Stimulated activated CD8-positive, alpha-beta memory T cell treated with anti-CD3 and anti-CD28 coated beads, Interleukin-7, amount 100 ng/mL, for 4 hours (primary cell): ENCODE data around the gene SNTN.
"Not testable (repeated sequence)": the region's sequence is repeated elsewhere in the genome, so short reads cannot be mapped to it uniquely, and the experiment has no call there.

ENCODE experiments used
- DNase-seq, 2 donors: peaks; one replicate each; pipeline ENCODE4 v3.0.0-alpha.2; 2020; ENCODE audit warnings: low read depth in 2 of 2

Gene SNTN

DNA sequence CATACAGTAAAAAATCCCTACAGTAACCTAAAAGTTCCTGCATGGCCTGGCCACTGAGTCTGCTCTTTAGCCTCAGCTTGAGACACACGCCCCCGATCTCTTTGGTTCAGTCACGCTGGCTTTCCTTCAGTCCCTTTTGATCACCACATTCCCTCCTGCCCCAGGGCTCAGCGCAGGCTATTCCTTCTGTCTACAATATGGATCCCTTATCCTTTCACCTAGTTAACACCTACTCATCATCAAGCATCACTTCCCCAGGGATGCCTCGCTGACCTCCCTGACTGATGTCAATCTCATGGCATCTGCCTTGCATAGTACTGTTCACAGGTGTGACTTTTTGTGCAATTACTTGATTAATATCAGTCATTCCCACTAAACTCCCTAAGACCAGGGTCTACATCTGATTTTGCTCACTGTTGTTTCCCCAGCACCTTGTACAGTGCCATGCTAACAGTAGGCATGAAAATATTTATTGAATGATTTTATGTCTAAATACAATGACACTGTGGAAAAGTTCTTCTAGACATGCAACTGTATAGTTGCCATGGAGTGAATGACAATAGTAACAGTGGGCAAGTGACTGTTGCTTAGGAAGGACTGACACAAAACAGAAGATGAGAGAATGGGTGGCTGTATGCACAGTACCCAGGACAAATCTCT, at the start of gene SNTN:
TSS of gene SNTN (plus strand) at position 610 of the 660 bp plus-strand sequence. CDS start at position 623, 13 bp downstream.
- DNase-seq = no peak

DNA sequence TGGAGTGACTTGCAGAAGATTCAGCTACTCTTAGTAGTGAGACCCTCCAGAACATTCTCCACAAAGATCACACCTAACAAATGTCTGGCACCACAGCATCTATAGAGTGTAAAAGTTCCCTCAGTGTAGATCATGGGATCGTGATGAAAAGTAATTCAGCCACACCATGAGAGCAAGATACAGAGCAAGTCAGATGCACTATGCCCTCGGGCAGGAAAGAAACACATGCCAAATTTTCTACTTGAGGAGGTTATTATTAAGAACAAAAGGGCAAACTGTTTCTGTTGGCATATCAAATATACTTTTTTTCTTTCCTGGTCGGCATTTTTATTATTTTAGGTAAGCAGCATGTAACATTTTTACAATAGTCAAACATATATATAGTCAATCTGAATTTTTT, 44.8 kb upstream of the SNTN start:
- DNase-seq = no peak

DNA sequence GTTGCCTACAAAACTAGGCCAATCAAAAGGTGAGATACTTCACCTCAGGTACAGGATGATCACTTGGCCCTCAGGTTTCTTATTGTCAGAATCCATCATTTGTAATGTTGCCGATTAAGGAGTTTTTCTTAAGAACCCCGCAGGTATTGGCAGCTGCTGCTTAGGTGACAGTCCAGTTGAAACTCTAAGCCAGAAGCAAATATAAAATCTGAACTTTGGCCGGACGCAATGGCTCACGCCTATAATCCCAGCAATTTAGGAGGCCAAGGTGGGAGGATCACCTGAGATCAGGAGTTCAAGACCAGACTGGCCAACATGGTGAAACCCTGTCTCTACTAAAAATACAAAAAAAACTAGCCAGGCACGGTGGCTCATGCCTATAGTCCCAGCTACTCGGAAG, 43.1 kb upstream of the SNTN start:
- DNase-seq = no peak

DNA sequence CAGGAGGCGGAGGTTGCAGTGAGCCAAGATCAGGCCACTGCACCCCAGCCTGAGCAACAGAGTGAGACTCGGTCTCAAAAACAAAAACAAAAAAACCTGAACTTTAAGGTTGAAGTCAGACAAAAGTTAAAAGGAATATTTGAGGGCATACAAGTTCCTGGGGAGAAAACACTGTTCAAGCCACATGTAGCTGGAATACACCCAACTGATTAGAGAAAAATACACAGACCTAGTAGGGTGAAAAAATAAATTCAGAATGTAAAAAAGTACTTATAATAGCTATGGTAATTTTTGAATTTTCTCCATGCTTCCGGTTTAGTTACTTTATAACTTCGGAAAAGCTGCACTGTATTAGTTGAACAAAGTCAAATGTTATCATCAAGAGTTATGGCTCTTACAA, 42.6 kb upstream of the SNTN start:
- DNase-seq = no peak

DNA sequence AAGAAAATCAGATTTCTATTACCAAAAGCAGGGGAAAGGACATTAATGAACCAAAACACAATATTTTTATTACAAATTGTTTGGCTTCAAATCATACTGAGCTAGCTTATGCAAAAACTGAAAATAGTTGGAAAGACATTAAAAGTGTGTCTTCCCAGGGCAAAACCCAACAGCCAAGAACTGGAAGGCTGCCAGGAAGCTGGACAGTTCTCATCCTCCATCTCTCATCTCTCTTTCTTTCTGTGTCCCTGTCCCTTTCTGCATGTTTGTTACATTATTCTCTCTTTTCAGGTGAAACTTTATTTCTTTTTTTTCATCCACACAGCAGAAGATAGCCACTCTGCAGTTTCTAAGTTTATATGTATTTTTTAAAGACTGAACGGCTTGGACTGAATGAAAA, 41.1 kb upstream of the SNTN start:
- no peak for DNase-seq

DNA sequence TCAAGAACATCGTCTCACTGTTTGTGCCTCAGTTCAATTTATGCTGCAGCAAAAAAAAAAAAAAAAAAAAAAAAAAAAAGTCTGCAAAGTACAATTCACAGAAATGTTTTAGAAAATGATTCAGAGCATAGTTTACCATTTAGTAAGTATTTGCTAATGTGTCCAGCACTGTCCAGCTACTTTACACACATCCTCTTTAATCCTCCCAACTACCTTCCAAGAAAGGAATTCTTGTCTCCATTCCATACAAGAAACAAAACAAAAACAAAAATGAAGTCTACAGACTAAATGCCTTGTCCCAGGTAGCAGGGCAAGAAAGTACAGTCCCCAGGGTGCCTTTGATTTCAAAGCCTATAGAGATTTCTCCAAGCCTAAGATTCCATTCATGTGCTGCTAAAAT, 38.9 kb upstream of the SNTN start:
- DNase-seq = no peak

DNA sequence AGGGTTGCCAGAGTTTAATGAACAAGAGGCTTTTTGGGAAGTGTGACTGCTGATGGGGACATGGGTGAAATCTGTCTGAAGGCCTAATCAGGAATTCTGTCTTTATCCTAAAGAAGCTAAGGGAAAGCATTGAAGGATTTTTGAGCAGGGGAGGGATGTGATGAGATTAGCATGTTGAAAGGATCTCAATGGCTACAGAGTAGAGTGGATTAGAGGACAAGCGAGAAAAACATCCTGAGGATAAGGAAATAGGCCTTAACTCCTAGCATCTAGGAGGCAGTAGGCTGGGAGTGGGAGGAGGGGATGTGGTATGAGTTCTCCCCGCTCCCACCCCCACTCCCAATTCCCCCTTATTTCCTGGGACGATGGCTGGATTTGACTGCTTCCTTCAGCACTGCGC, 35.1 kb upstream of the SNTN start:
- DNase-seq = no peak

DNA sequence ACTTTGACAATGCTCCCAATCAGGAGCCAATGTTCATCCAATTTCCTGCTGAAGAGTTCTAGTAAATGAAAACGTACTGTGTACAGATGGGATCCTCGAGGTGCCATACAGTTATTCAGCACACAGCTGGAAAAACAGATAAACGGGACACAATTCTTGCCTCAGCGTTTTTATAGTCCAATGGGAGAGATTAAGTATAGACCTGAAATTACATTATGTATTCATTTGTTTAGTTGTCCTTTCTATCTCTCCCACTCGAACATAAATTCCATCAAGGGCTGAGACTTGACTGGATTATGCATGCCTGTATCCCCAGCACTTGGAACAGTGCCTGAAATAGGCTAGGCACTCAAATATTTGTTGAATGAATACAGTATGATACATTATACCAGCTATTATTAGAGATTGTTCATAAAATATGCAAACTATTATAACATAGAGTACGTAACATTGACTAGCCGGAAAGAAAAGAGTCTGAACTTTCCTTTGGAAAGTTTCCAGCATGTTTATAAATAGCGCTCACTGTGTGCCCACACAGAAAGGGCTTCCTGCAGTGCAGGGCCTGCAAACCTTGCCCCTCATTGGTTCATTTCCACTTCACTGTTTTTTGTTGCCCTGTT, 27.4 kb upstream of the SNTN start:
- no peak for DNase-seq

DNA sequence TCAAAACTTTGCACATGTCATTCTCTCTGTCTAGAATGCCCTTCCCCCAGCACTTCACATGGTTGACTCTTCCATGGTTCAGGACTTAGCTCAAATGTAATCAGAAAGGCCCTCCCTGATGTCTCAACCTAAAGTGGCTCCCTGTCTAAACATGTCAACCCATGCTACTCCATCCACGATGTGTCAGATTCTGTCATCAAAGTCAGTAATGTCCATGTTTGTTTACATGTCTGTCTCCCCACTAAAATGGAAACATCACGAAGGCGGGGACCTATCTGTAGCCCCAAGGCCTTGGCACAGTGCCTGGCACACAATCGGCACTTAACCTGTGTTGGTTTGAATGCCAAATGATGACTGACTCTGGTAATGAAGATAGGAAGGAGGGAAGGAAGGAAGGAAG, 20.8 kb upstream of the SNTN start:
- DNase-seq = no peak

DNA sequence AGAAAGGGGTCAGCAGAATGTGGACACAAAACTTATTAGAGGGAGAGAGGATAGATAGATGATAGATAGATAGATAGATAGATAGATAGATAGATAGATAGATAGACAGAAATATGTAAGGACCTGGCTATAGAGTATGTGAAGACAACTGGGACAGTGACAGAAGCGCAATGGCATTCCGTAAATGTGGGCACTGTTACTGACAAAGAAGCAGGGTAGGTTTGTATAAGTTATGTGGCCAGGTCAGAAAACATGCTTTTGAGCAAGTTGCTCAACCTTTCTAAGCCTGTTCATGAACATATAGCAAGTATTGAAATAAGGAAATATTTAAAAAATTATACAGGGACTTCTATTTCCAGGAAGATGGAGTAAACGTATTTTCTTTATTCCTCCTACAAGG, 17.3 kb upstream of the SNTN start:
- no peak for DNase-seq

DNA sequence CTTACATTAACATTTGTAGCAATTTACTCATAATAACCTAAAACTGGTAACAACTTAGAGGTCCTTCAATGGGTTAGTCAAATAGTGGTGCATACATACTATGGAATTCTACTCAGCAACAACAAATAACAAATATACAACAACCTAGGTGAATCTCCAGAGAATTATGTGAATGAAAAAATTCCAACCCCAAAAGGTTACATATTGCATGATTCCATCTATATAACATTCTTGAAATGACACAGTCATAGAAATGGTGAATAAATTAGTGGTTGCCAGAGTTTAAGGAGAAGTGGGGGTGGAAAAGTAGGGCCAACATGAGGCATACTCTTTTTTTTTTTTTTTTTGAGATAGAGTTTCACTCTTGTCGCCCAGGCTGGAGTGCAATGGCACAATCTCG, 12.7 kb upstream of the SNTN start:
- no peak for DNase-seq

DNA sequence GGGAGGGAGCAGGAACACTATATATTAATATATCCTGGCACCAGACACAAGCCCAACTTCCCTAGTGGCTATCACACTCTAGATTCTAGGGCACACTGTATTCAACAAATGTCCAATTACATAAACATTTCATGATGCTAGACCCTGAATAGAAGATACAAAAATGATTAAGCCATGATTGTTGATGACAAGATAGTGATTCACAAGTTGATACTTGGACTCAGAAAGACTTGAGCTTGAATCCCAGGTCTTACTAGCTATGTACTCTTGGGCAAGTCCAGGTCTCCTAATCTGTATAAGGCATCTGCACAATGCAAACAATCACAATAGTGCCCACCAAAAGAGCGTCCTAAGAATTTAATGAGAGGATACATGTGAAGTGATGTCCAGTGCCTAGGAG, 10.0 kb upstream of the SNTN start:
- DNase-seq = no peak

DNA sequence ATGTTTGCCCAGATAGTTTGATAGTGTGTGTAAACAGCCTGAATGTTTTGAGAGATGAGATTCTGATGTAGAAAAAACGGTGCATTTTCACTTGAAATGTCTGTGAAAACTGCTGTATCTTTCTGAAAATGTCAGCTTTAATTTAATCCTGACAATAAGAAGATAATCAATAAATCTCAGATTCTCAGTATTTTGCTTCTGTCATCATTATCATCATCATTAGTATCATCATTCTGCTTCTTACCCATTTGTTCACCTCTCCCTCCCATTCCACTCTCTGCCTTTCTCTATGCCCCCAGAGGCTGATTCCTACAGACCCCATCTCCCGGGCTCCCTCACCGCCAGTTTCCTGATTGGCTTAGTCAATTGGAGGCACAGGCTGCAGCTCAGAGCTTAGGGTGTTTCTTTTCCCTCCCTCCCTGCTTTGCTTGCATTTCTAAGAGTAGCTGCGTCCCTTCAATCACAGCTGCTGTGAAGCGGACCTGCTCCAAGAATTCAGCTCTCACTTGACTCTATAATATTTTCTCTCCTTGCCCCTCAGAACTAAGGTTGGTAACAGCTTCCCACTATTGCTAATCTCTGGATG, 8.2 kb upstream of the SNTN start:
- DNase-seq = no peak

DNA sequence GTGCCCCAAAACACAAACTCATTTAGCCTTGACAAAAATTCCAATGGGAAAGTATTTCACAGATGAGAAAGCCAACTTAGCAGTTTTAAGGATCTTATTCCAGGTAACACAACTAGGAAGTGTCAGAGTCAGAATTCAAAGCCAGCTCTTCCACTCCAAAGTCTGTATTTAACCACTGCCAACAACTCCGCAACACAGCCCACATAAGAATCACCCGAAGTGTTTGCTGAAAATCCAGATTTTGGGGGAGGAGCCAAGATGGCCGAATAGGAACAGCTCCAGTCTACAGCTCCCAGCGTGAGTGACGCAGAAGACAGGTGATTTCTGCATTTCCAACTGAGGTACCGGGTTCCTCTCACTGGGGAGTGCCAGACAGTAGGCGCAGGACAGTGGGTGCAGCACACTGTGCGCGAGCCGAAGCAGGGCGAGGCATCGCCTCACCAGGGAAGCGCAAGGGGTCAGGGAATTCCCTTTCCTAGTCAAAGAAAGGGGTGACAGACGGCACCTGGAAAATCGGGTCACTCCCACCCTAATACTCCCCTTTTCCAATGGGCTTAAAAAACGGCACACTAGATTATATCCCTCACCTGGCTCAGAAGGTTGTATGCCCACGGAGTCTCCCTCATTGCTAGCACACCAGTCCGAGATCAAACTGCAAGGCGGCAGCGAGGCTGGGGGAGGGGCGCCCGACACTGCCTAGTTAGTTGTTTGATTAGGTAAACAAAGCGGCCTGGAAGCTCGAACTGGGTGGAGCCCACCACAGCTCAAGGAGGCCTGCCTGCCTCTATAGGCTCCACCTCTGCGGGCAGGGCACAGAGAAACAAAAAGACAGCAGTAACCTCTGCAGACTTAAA, 7.3 kb upstream of the SNTN start:
- DNase-seq = not testable (repeated sequence)

DNA sequence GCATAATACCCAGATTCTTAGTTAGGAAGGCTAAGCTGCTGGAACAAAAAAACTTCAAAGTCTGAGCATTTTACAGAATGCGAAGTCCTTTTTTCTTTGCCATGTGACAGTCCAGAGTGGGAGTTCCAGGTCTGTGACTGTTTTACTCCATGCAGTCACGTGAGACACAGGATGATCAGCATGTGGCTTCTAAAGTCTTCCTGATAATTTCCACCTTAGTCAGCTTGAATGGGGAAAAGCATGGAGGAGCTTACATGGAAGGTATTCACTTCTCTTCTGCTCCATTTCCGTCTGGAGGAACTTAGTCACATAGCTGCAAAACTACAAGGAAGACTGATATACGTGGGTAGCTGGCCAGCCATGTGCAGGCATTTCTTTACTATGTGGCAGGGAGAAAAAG, 1.7 kb downstream of the SNTN start:
- no peak for DNase-seq

DNA sequence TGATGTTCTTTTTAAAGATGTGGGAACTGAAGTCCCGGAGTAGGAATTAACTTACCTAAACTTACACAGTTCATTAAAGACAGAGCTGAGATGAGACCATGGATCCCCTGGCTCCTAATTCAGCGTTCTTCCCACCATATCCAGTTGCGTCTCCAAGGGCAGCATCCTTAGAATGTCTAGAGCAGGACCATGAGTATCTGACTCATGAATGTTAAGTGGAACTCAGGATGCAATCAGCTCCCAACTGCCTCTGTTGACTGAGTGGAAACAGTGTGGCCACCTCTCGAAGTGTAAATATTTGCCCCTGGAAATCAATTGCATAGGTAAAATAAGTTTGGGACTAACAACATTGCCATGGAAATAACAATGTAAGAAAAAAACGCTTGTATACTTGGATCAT, 2.5 kb downstream of the SNTN start:
- DNase-seq = no peak

DNA sequence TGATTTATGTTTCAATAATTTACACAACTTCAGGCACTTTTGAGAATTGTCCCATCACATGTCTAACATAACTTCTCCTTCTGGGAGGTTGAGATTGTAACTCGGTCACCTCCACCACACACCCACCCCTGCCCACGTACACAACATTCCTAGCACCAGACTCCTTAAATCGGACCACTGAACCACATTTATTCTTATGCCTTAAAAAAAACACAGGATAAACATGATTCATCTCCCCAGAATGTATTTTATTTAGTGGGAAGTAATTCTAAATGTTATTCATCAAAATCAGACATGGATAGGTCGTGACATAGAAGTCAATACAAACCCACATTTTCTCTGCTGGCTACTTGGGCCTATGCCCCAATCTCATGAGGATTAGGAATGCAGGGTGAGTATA, 3.0 kb downstream of the SNTN start:
- DNase-seq = no peak

DNA sequence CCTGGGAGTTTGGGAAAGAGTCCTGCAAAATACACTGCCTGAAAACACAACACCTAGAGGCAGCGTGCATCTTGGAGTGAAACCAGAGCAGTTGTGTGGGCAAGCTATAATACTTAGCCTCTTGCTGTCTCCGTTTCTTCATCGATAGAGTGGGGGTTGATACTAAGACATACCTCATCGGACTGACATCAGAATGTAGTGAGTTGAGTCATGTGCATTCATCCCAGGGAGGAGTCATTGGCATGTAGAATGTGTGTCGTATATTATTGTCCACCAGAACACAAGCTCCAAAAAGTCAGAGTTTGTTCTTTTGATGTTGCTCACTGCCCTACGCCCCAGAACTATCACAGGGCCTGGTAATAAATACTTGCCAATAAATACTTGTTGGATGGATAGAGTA, 4.3 kb downstream of the SNTN start:
- DNase-seq = no peak

DNA sequence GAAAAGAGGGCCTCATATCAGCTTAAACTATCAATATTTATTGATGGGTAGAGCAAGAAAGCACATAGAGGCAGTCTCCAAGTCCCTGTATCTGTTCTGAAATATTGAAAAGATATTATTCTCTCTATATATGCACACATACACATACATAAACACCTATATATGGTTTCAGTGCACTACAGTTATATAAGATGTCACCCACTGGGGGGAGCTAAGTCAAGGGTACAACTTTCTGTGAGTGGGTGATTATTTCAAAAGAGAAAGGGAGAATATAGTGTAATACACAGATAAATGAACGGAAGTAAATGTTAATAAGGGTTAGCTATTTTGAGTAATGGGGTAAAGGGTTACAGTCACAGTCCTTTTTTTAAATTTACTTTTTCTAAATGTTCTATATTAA, 8.8 kb downstream of the SNTN start:
- DNase-seq = no peak

DNA sequence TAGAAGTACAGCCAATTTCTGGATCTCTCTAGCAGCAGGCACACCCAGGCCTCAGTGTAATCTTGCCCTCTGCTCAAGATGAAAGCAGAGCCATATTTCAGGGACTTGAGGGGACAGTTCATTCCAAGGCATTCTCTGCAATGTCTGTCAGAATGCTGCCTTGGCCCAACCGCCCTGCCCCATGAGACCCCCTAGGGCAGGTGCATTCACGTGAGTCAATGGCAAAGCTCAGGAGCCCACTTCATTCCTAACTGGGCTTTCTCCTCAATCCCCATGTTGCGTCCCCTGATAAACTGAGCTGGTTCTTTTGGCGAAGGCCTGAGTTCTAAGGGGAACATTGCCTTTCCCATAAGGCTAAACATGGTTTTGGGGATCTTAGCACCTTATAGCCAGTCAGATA, 9.5 kb downstream of the SNTN start:
- DNase-seq = no peak

DNA sequence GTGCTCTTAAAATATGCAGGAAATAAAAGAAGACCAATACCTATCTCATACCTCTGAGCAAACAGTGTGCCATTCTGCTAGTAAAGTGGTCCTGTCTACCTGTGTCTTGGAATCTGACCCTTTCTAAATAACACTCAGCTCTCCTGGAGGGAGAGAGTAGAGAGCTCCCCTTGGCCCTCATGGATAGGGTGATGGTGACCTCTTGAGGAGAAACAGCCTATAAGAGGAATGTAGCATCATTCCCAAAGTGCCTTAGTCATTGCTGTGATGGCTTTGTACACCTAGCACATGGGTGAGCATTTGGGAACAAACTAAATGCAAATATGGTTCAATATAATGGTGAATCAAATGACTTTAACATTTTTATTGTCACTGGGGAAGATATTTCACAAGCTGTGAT, 10.0 kb downstream of the SNTN start:
- no peak for DNase-seq

DNA sequence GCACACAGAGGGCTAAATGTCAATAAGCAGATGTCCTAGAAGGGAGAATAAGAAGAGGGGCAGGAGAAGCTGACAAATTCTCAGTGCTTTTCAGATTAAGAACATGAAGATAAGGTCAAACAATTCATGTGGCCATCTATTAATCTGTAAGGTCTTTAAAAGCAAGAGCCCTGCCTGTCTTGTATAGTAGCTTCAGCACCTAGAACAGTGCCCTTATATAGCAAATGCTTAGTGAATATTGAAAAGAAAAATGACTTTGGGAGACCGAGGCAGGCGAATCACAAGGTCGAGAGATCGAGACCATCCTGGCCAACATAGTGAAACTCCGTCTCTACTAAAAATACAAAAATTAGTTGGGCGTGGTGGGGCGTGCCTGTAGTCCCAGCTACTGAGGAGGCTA, 18.1 kb downstream of the SNTN start:
- no peak for DNase-seq

DNA sequence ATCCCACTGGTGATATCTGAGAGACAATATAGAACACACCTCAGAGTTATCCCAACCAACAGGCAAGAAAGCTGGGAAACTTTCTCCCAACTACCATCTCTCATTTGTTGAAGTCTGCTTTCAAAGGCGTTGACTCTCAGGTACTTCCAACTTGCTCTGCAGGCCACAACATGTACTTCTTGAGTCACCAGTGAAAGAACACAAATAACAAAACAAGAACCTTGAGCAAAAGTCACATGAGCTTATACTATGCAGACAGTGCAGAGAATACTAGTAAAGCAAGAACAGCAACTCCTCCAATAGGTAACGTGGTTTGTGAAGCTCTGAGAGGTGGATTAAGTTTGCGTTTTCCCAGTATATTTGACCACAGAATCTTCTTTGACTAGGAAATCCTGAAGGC, 20.6 kb downstream of the SNTN start:
- DNase-seq = no peak
